Bronchial epithelial cell (primary cell): Measurements from ENCODE around the gene ZNF516. TPM values are rescaled to one million over a fixed set of nuclear protein-coding genes. Genes with fewer than 3 reads are reported as not detected.

Experiments used
- DNase-seq: peaks from one replicate; pipeline ENCODE4 v3.0.0-alpha.2; 2010; ENCODE audit warnings: low read depth
- FAIRE-seq: peaks from 2 replicates; lab custom pipeline; 2011; peaks lifted over from hg19 to GRCh38; lab: Jason Lieb, UNC
- H3K27me3 ChIP-seq: 2 replicates; pipeline ENCODE4 v1.5.1; 2011; ENCODE audit warnings: low read length; ENCODE audit not compliant: control insufficient read depth, insufficient read depth
- H3K36me3 ChIP-seq: 2 replicates; pipeline ENCODE4 v1.5.1; 2011; ENCODE audit warnings: low read length; ENCODE audit not compliant: control insufficient read depth, insufficient read depth
- H3K4me3 ChIP-seq: 2 replicates; pipeline ENCODE4 v1.5.1; 2011; ENCODE audit warnings: mild to moderate bottlenecking, low read depth, low read length, control low read depth
- total RNA-seq: library from RNA; depleted of rRNA; stranded (reverse); fragments of >200 nt; gene quantifications from 2 replicates; pipeline ENCODE4 v1.2.1, GENCODE V29; 2014
- TF ChIP-seq, protein P1 (sequence below): IDR thresholded peaks from 2 replicates; pipeline ENCODE4 v1.5.1; 2011; ENCODE audit warnings: mild to moderate bottlenecking, moderate library complexity, low read length, control low read depth, inconsistent platforms; ENCODE audit not compliant: insufficient read depth, severe bottlenecking

ZNF516 gene
- total RNA-seq, 1 donor from 2014 or later: 16.6 TPM

GRCh38 chr18:76419811-76420210 lies 75.2 kb downstream of the ZNF516 start:
- no peak for DNase-seq
- Histone ChIP-seq H3K36me3 (peaks cover 3% of the 10 kb centered on the region), H3K27me3 (no peaks in the 10 kb centered on the region), H3K4me3 (no peak overlapping the region)
- no peak for FAIRE-seq
- TF ChIP-seq, protein P1, sequence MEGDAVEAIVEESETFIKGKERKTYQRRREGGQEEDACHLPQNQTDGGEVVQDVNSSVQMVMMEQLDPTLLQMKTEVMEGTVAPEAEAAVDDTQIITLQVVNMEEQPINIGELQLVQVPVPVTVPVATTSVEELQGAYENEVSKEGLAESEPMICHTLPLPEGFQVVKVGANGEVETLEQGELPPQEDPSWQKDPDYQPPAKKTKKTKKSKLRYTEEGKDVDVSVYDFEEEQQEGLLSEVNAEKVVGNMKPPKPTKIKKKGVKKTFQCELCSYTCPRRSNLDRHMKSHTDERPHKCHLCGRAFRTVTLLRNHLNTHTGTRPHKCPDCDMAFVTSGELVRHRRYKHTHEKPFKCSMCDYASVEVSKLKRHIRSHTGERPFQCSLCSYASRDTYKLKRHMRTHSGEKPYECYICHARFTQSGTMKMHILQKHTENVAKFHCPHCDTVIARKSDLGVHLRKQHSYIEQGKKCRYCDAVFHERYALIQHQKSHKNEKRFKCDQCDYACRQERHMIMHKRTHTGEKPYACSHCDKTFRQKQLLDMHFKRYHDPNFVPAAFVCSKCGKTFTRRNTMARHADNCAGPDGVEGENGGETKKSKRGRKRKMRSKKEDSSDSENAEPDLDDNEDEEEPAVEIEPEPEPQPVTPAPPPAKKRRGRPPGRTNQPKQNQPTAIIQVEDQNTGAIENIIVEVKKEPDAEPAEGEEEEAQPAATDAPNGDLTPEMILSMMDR: no peak

DNA sequence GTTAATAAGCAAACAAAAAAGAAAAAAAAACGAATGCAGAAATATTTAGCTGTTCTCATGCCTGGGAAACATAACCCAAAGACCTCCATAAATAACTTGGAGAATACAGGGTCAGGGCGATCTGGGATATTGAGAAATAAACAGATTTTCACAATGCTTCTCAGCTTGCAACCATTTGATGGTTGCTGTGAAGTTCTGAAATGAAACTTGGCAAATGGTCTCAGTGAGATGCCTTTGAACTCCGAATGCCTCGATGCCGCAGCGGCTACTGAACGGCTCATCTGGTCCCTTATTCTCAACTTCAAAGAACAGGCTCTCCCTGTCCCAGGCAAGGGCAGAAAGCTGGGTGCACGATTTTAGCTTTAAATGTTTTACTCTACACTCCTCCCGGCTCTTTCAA lies 78.1 kb downstream of the ZNF516 start:
- TF ChIP-seq, protein P1: no peak
- peaks cover 3% of the 10 kb centered on the region for H3K36me3 ChIP-seq
- H3K27me3 ChIP-seq: no peaks in the 10 kb centered on the region
- FAIRE-seq (no peak), DNase-seq (no peak)
- no peak overlapping the region for H3K4me3 ChIP-seq

GRCh38 chr18:76414936-76415621 lies 80.0 kb downstream of the ZNF516 start:
- no peak for DNase-seq
- TF ChIP-seq, protein P1: no peak
- Histone ChIP-seq H3K36me3 (peaks cover under 1% of the 10 kb centered on the region), H3K27me3 (no peaks in the 10 kb centered on the region), H3K4me3 (no peak overlapping the region)
- no peak for FAIRE-seq

DNA sequence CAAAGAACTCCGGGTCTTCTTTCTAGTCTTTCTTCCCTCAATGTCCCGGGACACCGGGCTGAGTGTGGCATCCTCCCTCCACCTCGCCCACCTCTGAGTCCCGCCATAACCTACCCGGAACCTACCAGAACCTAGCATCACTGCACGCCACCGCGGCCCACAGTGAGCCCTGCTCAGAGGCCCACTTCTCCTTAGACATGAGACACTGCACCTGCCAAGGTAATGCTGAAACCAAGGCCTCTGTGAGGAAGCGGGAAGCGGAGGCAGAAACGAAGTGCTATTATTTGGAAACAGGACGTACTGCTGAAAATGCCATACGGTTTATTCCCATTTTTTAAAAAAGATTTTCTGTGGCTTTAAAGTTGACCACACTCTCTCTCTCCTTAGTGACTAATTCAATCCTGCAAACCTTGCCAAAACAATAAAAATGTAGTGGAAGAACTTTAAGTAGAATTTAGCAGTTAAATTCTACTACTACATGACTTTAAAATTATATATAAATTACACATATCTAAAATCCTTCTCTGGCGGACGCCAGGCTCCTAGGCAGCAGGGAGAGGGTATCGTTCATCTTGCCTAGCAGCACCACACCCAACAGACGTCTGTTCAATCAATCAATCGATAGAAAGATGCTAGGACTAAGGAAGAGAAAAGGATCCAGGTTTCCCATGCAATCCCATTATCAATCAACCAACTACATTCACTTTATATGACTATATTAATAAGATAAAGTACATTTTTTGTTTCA lies 82.0 kb downstream of the ZNF516 start:
- DNase-seq: no peak
- FAIRE-seq: no peak
- Histone ChIP-seq H3K4me3 (no peak overlapping the region), H3K36me3 (peaks cover 1% of the 10 kb centered on the region), H3K27me3 (no peaks in the 10 kb centered on the region)
- TF ChIP-seq, protein P1: no peak

GRCh38 chr18:76412010-76412817 lies 82.8 kb downstream of the ZNF516 start:
- H3K27me3 ChIP-seq: no peaks in the 10 kb centered on the region
- no peak for FAIRE-seq
- H3K4me3 ChIP-seq: no peak overlapping the region
- DNase-seq: no peak
- TF ChIP-seq, protein P1: no peak
- peaks cover 2% of the 10 kb centered on the region for H3K36me3 ChIP-seq
